Mucosa of rectum (tissue), 2 donors: ENCODE results near the gene COL4A5.

Experiments used
- H3K27ac ChIP-seq, 2 donors: one replicate each; pipeline ENCODE4 v1.7.0; 2013; ENCODE audit warnings: inconsistent platforms in 2 of 2, low read depth in 2 of 2, low read length in 2 of 2
- H3K27me3 ChIP-seq, 2 donors: one replicate each; pipeline ENCODE4 v1.7.0; 2013; ENCODE audit warnings: low read length in 2 of 2; ENCODE audit not compliant: control insufficient read depth in 2 of 2, insufficient read depth in 2 of 2
- H3K36me3 ChIP-seq, 2 donors: one replicate each; pipeline ENCODE4 v1.7.0; 2013; ENCODE audit warnings: low read length in 2 of 2; ENCODE audit not compliant: control insufficient read depth in 2 of 2, insufficient read depth in 2 of 2
- H3K4me1 ChIP-seq, 2 donors: one replicate each; pipeline ENCODE4 v1.7.0; 2013; ENCODE audit warnings: low read length in 2 of 2, mild to moderate bottlenecking in 1 of 2; ENCODE audit not compliant: control insufficient read depth in 2 of 2, insufficient read depth in 2 of 2
- H3K4me3 ChIP-seq, 2 donors: one replicate each; pipeline ENCODE4 v1.7.0; 2013; ENCODE audit warnings: low read length in 2 of 2
- H3K9ac ChIP-seq, 2 donors: one replicate each; pipeline ENCODE4 v1.7.0; 2013; ENCODE audit warnings: low read length in 2 of 2, low read depth in 1 of 2, mild to moderate bottlenecking in 1 of 2
- H3K9me3 ChIP-seq, 2 donors: one replicate each; pipeline ENCODE4 v1.7.0; 2013; ENCODE audit warnings: low read length in 2 of 2; ENCODE audit not compliant: control insufficient read depth in 2 of 2
- donor health status: healthy.
- donor health status: Normal muscosa, but diverticular disease.

COL4A5 gene

GRCh38 chrX:108736509-108737479 lies 297.2 kb downstream of the COL4A5 start, which contains the start of gene IRS4:
IRS4 (minus strand) TSS chrX:108736563.
- no peaks in the 10 kb centered on the region for H3K9me3 ChIP-seq
- no peak within 1 kb of the TSS for H3K27ac ChIP-seq
- H3K36me3 ChIP-seq, result no peaks in the 10 kb centered on the region
- H3K4me3 ChIP-seq, result peak within 1 kb of the TSS in 1 of 2 donors; percentile 22
- no peak within 1 kb of the TSS for H3K9ac ChIP-seq
- no peaks in the 10 kb centered on the region for H3K4me1 ChIP-seq
- H3K27me3 ChIP-seq, result peaks cover 15 to 17% of the 10 kb centered on the region in 2 donors

DNA sequence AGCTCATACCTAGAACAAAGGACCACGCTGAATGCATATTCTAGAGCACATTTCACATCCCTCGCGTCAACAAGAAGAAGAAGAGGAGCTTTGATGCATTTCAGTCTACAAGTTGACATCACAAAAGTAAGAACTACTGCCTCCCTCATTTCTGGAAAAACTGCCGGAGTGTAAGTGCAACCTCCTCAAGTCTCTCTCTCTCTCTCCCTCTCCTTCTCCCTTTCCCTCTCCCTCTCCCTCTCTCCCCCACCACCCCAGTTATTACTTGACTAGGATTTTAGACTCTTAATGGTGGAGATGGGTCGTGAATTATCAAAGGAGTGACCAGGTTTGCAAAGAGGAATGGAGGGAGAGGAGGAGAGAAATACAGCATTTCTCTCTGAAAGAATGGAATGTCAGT lies 298.1 kb downstream of the COL4A5 start:
- H3K36me3 ChIP-seq, result no peaks in the 10 kb centered on the region
- H3K27me3 ChIP-seq, result peaks cover 14 to 16% of the 10 kb centered on the region in 2 donors
- H3K4me1 ChIP-seq, result no peaks in the 10 kb centered on the region
- no peak overlapping the region for H3K27ac ChIP-seq
- no peak overlapping the region for H3K9ac ChIP-seq
- H3K9me3 ChIP-seq, result no peaks in the 10 kb centered on the region
- no peak overlapping the region for H3K4me3 ChIP-seq

- H3K9me3 ChIP-seq, result no peaks in the 10 kb centered on the region
- no peak overlapping the region for H3K9ac ChIP-seq
- no peak overlapping the region for H3K27ac ChIP-seq
- no peaks in the 10 kb centered on the region for H3K36me3 ChIP-seq
- no peak overlapping the region for H3K4me3 ChIP-seq
- no peaks in the 10 kb centered on the region for H3K4me1 ChIP-seq
- peaks cover 5 to 6% of the 10 kb centered on the region in 2 donors for H3K27me3 ChIP-seq
Observed at GRCh38 chrX:108740299-108740774, 300.7 kb downstream of the COL4A5 start.
